Inflammatory macrophage (primary cell): ENCODE measurements around the gene MET.
"Not testable (repeated sequence)": the region's sequence is repeated elsewhere in the genome, so short reads cannot be mapped to it uniquely, and the experiment has no call there.

Experiments
- DNase-seq, 2 donors: peaks; one replicate each; pipeline ENCODE4 v3.0.0-alpha.2; 2020 to 2022

MET gene

GRCh38 chr7:116728413-116728812 is 56.4 kb downstream of the MET start:
- no peak for DNase-seq

- DNase-seq: no peak
Measured at GRCh38 chr7:116730097-116731022, 58.4 kb downstream of the MET start.

- DNase-seq: no peak
Measured at GRCh38 chr7:116731023-116731395, 59.0 kb downstream of the MET start.

- DNase-seq: no peak
Measured at GRCh38 chr7:116731445-116732335, 59.7 kb downstream of the MET start.

GRCh38 chr7:116732788-116733694 is 61.0 kb downstream of the MET start:
- no peak for DNase-seq

- peak; percentile 12 to 22 for DNase-seq
Measured at GRCh38 chr7:116733924-116734580, 62.1 kb downstream of the MET start.

- no peak for DNase-seq
Measured at GRCh38 chr7:116734710-116735109, 62.7 kb downstream of the MET start.

- DNase-seq: no peak
Measured at GRCh38 chr7:116736927-116737715, 65.1 kb downstream of the MET start.

- DNase-seq: no peak
Measured at GRCh38 chr7:116738378-116738777, 66.4 kb downstream of the MET start.

- no peak for DNase-seq
Measured at GRCh38 chr7:116739307-116739706, 67.3 kb downstream of the MET start.

GRCh38 chr7:116740231-116740630 is 68.2 kb downstream of the MET start:
- no peak for DNase-seq

- DNase-seq: no peak
Measured at GRCh38 chr7:116740755-116741462, 68.9 kb downstream of the MET start.

- no peak for DNase-seq
Measured at GRCh38 chr7:116741625-116742316, 69.8 kb downstream of the MET start.

GRCh38 chr7:116742641-116743040 is 70.6 kb downstream of the MET start:
- DNase-seq: no peak

GRCh38 chr7:116743835-116744234 is 71.8 kb downstream of the MET start:
- DNase-seq: not testable (repeated sequence)

GRCh38 chr7:116746388-116746787 is 74.4 kb downstream of the MET start:
- not testable (repeated sequence) for DNase-seq

GRCh38 chr7:116751070-116751469 is 79.1 kb downstream of the MET start:
- not testable (repeated sequence) for DNase-seq

- no peak for DNase-seq
Measured at GRCh38 chr7:116752305-116753074, 80.5 kb downstream of the MET start.

GRCh38 chr7:116753130-116753529 is 81.1 kb downstream of the MET start:
- DNase-seq: no peak
